Measurements from ENCODE around the gene M1AP.
"Not testable (repeated sequence)": the region's sequence is repeated elsewhere in the genome, so short reads cannot be mapped to it uniquely, and the experiment has no call there.

M1AP gene

DNA sequence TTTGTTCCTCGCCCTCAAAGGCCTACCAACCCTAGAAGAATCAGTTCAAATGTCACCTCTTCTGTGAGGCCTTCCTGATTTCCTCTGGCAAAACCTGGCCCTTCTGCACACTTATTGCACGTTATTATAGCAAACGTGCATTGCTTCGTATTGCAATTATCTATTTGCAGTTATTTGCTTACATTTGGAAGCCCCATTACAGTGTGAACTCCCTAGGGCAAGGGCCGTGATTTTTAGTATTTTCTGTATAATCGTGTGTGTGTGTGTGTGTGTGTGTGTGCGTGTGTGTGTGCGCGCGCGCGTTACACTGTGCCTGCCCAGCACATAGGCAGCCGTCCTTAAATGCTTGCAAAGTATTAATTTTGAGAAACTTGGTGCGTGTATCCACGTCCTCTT, 5.5 kb upstream of the M1AP start:
- no peak for FAIRE-seq

DNA sequence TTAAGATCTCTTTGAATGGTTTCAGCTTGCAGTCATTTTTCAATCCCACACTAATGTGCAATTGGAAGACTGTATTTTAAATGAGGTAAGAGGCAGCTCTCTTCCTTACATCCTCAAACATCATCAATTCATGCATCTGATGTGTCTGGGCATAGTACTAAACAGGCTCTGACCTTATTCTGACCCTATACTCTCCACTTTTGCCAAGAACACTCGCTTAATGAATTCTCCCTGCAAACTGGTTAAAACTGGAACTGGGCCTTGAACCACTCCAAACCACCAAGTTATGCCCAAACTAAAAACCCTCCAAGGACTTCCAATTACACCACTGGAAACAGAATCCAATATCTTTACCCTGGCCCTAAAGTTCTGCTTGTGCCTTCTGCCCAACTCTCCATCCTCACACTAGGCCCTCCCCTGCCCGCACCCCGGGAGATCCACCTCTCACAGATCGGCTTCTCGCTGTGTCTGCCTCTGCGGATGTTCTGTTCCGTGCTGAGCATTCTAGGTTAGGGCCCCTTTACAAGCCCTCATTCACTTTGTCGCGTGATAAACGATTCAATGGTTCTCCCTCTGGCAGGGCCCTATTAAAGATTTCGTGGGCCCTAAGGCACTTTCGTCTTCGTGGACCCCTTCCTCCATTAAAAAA, 1.2 kb downstream of the M1AP start:
- no peak for FAIRE-seq

DNA sequence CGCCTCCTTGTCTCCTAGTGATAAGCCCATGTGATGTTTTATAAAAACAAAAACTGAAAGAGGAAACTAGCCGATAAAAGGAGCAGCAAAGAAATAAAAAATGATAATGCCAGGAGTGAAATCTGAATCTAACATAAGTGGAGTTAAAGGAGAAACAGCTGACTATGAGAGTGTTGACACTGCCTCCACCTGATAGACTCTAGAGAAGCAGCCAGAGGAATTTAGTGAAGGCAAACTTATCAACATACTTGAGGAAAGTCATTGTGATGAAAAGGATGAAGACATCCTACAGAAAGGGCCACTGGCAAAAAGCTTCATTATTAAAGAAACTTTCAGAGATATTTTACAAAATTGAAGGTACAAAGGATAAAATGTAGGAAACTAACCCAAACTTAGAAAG, 1.9 kb downstream of the M1AP start:
- FAIRE-seq, result no peak

DNA sequence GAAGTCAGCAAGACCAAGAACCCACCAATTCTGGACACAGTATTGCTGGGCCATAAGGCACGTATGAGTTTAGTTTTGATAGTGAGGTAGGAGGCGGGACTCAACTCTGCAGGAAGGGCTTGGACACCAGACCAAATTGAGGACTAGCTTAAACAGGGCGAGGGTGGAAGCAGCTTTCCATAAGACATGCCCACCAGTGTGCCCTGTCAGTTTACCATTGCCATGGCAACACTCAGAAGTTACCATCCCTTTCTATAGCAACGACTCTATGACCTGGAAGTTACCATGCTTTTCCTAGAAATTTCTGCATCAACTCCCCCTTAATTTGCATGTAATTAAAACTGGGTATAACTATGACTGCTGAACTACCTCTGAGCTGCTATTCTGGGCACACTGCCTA, 2.8 kb downstream of the M1AP start:
- no peak for FAIRE-seq

DNA sequence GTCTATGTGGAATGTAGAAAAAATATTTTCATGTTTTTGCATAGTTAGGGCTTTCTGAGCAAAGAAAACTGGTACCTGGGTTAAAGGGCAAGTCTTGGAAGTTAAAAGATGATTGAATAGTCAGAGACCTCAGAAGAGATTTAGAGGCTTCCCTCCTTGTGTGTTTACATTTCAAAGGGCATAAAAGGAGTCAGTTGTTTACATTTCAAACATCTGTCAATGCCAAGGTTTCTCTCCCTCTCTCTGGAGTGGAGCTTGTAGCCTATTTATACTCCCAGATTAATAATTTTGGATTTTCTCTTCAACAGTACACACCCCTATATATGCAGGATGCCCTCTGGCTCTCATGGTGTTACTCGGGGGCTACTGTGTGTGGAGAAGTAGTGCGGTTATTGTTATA, 8.6 kb downstream of the M1AP start:
- FAIRE-seq, result no peak

DNA sequence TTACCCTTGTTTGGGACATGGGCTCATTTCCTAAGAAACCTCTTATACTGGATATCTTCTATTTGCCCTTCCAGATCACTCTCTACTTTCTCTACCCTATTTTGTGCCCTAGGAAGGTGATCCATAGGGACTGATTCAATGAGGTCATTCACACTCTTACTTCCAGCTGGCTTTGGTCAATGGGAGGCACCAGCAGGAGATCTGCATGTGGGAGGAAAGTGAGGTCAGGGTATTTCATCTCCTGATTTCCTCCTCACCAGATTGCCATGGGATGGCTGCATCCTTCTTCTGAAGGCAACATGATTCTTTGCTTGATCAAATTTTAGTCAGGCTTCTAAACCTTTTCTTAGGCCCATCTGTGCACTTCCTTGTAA, 15.2 kb downstream of the M1AP start:
- no peak for FAIRE-seq

DNA sequence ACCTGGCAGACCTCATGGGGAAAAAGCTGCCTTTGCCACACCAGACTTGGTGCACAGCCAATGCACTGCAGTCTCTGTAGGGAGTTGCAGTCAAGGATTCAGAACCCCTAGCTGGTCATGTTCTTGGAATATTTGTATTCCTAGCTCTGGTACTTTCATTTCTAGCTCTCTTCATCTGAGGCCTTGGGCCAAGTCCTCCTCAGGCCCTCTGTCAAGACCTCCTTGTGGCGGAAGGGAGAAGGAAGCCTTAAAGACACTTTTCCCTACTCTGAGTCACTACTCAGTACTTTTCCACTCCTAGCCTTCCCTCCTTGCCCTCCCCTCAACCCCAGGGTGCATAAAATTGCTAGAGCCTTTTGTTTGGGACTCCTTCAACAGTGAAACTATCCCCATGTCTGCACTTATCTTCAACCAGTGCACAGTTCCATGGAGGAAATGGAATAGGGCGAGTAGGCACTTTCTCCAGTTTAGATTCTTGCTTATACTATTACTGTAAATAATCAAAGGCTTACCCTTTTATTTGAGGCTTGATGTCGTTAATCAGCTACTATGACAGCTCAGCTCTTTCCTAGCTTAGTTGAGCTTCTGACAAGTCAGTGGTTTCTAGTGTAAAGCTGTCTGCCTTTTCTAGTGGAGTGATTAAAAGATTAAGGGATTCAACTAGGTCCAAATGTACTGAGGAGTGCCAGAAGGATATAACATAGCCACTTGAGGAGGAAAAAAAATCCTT, 15.8 kb downstream of the M1AP start:
- FAIRE-seq, result no peak

DNA sequence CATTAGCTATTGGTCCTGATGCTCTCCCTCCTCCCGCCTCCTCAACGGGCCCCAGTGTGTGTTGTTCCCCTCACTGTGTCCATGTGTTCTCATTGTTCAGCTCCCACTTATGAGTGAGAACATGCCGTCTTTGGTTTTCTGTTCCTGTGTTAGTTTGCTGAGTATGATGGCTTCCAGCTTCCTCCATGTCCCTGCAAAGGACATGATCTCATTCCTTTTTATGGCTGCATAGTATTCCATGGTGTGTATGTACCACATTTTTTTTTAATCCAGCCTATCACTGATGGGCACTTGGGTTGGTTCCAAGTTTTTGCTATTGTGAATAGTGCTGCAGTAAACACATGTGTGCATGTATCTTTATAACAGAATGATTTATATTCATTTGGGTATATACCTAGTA, 17.7 kb downstream of the M1AP start:
- FAIRE-seq, result not testable (repeated sequence)

DNA sequence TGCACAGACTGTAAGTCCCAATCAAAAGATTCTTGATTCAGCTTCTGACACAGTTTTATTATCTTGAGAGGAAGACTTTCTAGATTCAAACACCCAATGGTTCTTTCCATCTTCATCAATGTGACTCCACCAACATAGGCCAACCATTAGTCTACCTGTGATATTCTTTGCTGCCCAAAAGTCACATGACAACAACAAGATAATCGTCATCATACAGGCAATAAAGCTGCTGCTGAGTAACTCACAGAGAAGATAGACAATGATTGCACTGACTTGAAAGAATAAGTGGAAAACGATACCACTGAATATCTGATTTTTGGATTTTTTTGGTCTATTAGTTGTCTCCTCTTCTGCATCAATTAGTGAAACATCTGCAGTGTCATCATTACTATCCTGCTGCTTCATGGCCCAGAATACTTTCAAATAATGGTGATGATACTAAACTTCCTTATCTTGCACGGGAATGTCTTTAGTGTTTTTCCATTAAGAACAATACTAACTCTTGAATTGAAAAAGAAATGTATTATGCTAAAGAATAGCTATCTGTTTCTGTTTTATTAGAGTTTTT, 19.5 kb downstream of the M1AP start:
- no peak for FAIRE-seq

DNA sequence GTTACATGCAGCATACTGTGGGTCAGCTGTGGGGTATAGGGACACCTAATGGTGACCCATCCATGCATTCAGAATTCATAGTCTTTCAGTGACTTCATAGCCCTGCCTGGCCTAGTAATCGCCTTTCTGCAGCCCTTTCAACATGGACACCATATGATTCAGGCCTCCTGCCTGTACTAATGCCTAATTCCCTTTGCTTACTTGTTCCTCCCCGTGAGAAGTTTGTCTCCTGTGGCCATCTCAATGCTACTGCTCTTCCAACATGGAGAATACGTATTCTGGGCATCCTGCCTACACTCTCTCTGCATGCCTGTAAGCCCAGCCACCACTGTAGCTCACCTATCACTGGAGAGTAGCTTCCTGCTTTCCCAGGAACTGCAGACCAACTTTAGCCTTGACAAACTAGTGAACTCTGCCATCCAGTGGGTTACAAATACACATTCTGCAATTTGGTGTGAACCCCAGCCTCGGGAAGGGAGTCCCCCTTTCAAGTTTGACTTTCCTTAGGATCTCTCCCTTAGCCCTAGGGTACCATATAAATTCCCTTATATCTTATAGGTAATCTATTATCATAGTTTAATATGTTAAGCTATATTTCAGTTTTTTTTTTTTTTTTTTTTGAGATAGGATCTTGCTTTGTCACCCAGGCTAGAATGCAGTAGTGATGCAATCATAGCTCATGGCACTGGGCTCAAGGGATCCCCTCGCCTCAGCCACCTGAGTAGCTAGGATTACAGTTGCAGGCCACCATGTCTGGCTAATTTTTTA, 22.3 kb downstream of the M1AP start:
- FAIRE-seq, result no peak

DNA sequence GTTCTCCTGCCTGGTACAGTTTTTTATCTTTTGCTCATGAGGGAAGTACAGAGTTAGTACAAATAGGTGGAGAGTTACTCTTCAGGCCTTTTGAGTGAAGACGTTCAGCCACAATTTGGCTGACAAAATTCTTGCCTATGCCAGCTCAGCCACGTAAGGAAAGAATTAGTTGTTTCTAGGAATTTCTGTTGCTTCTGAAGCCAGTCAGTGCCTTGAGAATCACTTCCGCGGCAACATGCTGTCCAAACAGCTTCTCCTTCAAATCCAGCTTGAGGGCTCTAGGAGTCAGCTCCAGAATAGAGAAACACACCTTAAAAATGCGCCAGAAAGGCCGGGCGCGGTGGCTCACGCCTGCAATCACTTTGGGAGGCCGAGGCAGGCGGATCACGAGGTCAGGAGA, 27.5 kb downstream of the M1AP start:
- no peak for FAIRE-seq

DNA sequence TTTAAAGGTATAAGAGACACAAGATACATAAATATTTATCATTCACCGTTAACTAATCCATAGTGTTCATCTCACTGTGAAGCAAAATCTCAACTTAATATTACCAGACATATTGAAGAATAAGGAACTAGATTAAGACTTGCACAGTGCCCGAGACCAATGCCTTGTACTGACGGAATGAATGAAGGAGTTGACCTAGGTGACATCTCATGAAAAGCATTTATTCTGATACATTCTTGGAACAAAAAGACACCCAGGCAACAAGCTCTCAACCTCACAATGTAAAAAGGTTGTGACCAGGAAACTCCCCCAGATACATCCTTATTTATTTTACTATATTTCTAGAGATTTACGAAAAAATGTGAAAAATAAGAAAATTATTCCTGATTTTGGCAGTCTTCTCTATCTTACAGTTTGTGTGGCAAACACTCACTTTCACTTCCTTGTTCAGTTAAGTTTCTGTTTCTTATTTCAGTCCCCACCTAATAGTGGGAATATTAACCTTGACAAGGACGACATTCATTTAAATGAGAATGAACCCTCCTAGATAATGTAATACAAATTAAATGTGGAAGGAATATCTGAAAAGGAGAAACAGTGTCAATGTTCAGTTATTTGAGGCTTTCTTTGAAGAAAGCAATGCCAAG, 28.4 kb downstream of the M1AP start:
- no peak for FAIRE-seq

DNA sequence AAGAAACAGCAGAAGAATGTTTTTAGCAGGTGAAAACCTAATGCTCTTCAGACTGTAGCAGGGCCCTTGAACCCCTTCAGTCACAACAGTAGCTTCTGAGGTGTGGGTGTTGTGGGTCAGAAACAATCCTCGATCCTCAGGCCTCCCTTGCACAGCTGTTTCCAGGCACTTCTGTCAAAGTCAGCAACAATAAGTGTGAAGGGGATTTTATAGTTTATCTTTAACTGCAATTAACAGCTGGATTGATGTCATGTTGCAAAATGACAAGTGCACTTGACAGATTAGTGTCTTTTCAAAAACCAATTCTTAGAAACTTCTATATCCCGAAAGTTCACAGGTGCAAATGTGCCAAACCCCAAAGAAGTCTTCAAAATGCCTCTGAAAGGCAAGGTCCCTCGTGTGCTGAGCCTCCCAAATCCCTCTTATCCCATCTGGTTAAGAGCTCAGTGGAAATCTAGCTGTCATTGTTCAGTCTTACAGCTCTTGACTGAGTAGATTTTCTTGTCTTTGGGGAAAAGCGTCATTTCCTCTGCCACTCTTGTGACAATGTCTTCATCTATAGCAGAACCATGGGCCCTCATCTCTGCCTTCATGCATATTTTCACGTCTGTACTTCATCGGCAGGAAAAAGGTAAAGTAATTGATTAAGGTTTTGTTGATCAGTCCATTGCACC, 29.6 kb downstream of the M1AP start:
- FAIRE-seq, result no peak

DNA sequence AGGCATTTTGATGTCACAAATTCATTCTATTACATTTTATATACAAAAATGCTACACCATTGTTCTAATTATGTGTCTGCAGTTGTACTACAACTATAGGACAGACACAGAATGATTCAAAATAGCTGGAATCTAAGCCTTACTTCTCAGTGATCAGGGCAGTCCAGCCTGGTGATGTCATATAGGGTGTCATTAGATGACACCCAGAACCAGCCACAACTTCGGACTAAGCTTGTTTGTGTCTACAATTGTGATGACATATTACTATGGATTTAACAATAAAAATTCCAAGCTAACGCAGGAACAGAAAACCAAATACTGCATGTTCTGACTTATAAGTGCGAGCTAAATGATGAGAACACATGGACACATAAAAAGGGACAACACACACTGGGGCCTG, 31.0 kb downstream of the M1AP start:
- FAIRE-seq, result no peak

DNA sequence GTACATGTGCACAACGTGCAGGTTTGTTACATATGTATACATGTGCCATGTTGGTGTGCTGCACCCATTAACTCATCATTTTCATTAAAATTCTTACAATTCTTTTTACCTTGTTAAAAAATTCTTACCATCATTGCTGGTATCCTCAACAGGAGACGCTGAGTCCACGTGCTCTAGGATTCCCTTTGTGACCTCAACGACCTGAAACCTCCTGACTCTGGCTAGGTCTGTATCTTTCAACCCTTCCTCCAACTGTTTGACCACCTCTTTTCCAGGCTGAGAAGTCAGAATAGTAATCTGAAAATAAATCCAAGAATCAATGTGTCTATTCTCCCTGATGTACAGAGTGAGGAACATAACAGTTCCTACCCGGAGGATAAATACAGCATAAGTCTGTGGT, 41.2 kb downstream of the M1AP start:
- FAIRE-seq, result no peak

DNA sequence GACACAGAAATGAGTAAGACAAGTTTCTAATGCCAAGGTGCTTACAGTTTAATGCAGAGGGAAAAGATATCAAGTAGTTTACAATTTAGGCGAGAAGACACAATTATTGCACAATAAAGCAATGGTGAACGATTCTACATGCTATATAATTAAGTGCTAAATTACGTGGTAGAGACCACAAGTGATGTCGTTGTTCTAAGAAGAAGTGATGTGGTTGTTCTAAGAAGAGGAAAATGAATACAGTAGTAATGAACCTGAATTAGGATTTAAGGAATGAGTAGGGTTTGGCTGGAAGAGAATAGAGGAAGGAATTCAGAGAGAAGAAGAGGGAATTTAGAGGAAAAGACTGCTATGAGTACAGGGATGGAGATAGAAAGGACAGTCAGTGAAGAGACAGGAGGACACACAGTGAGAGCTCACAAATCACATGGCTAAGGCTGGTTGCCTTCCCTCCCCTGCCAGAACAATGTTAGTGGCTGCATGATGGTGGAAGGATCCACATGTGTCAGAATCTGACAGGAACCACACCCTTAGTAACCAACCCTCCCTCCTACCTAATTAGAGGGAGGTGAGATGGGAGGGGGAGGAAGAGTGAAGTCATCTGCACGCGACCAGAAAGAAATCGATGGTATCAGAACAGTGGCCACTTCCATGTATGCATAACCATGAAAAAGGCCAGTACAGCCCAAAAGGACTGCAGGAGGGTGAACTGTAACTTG, 44.7 kb downstream of the M1AP start:
- FAIRE-seq, result no peak

DNA sequence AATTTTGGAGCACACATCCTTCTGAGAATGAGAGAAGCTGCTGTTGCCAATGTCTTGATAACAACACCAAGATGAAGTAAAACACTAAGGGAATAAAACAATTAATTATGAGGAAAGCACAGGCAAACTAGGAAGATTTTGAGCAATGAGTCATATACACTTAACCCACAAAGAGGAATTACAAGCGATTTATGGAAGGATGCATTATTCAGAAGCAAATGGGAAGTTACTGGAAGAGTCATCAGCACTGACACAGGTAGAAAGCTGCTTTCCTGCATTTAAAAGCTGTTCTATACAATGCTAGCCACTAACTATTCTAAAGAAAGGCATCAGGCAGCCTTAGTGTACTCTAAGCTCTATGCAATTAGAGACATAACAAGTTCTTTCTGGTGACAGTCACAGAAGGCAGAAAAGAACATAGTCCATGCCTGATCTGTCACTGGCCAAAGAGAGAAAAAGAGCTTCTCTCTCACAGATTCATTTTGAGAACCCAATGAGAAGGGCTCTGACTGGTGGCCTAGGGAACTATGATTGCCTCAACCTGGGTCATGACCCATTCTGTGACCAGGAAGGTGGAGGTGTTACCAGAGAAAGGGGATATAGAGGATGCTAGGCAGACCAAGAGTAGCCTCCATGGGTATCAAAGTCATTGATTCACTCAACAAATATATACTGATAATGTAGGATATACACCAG, 45.4 kb downstream of the M1AP start:
- no peak for FAIRE-seq

DNA sequence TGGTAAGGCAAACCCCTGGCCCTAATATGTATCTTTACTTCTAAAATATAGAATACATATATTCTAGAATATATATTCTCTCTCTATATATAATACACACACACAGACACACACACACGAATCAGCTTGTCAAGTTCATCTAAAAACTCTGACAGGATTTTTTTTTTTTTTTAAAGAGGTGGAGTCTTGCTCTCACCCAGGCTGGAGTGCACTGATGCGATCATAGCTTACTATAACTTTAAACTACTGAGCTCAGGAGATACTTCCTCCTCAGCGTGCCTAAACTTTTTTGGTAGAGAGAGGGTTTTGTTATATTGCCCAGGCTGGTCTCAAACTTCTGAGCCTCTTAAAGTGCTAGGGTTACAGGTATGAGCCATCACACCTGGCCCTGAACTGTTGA, 48.5 kb downstream of the M1AP start:
- FAIRE-seq, result no peak

DNA sequence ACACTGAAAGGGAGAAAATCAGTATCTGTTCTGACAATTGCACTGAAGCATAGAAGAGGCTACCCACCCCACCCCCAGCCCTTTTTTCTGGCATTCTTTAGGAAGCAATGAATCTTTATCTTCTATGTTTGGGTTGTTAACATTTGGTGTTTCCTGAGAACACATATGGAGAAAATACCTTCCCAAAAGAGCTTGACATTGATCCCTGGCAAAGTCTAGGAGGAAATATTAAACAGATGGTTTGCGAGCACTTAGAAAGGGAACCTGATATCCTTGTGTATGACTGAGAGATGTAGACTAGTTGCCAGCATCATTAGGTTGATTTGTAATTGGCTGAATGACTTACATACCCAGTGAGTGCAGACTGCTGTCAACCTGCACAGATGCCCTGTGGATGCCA, 50.7 kb downstream of the M1AP start:
- no peak for FAIRE-seq

DNA sequence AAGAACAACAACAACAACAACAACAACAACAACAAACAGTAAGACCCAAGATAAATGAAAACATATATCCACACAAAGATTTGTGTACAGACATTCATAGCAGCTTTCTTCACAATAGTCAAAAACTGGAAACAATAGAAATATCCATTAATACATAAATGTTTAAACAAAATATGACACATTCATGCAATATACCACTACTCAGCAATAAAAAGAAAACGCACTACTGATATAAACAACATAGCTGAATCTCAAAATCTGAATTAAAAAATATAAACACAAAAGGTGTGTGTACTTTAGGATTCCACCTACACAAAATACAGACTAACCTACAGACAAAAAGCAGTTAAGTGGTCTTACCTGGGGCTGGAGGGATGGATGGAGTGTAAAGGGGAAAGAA, 51.5 kb downstream of the M1AP start:
- FAIRE-seq, result no peak

All from islet of Langerhans (tissue), 1 donor.